Measurements from ENCODE around the gene LRRC49.

GRCh38 chr15:71043373-71043772, 150.7 kb downstream of the LRRC49 start:
- TF ChIP-seq POLR2A (IDR thresholded peaks at IDR 0.05) (no peak), CTCF (IDR thresholded peaks at IDR 0.05) (no peak), EP300 (IDR thresholded peaks at IDR 0.05) (no peak)

Measured in upper lobe of left lung (tissue), 4 donors.